Sigmoid colon (tissue), 7 donors: Measurements from ENCODE around the gene ALDH1L1. TPM values are rescaled to one million over a fixed set of nuclear protein-coding genes. Genes with fewer than 3 reads are reported as not detected.
A peak's percentile ranks its signal among the peaks of the same experiment; 100 is the strongest.

ENCODE experiments used
- DNase-seq: peaks from one replicate; pipeline ENCODE4 v3.0.0-alpha.2; 2019
- H3K27ac ChIP-seq, 4 donors: fragments of 200-600 bp; sonication (generic); one replicate each; pipeline ENCODE4 v1.5.1; 2016 to 2019; ENCODE audit warnings: mild to moderate bottlenecking in 1 of 4
- H3K27me3 ChIP-seq, 3 donors: fragments of 200-600 bp; sonication (generic); one replicate each; pipeline ENCODE4 v1.5.1; 2019; ENCODE audit warnings: mild to moderate bottlenecking in 1 of 3
- H3K36me3 ChIP-seq, 4 donors: fragments of 200-600 bp; sonication (generic); one replicate each; pipeline ENCODE4 v1.5.1; 2016 to 2019
- H3K4me1 ChIP-seq, 4 donors: fragments of 200-600 bp; sonication (generic); one replicate each; pipeline ENCODE4 v1.5.1; 2017 to 2019
- H3K4me3 ChIP-seq, 4 donors: fragments of 200-600 bp; sonication (generic); one replicate each; pipeline ENCODE4 v1.5.1; 2017 to 2019; ENCODE audit warnings: mild to moderate bottlenecking in 2 of 4, moderate library complexity in 1 of 4
- H3K9me3 ChIP-seq, 4 donors: fragments of 200-600 bp in 3 of 4; sonication (generic) in 3 of 4; one replicate each; pipeline versions ENCODE4 v1.5.1 to v1.6.1; 2013 to 2019
- EP300 ChIP-seq, 4 donors: sonication (generic); formaldehyde crosslinking; IDR thresholded peaks; one replicate each; pipeline ENCODE4 v1.6.1; 2017; ENCODE audit warnings: antibody characterized with exemption in 4 of 4
- POLR2A ChIP-seq, 2 donors: fragments of 450-650 bp; IDR thresholded peaks; one replicate each; pipeline ENCODE4 v1.6.1; 2016; ENCODE audit warnings: antibody characterized with exemption in 2 of 2, mild to moderate bottlenecking in 2 of 2, moderate library complexity in 2 of 2
- POLR2AphosphoS5 ChIP-seq, 4 donors: sonication (generic); formaldehyde crosslinking; IDR thresholded peaks; one replicate each; pipeline ENCODE4 v1.6.1; 2017; ENCODE audit warnings: antibody characterized with exemption in 4 of 4
- WGBS, 2 donors: extraction: QIAGEN DNeasy Blood & Tissue Kit; methylation state at CpG; one replicate each; pipeline ENCODE4 v1.1.7; 2013; 5-methylcytosine and 5-hydroxymethylcytosine counted together
- intact Hi-C: fragments of 100-400 bp; cut with DNase I; formaldehyde crosslinking; loops from one replicate; pipeline ENCODE4 v1.15.1; 2023
- polyA plus RNA-seq, 3 donors: library from polyadenylated mRNA; stranded (reverse); fragments of 200-250 nt; gene quantifications; one replicate each; pipeline ENCODE4 v1.2.3, GENCODE V29; 2013
- total RNA-seq, 4 donors: library from RNA; depleted of rRNA; stranded (reverse); fragments of >200 nt; gene quantifications; one replicate each; pipeline ENCODE4 v1.1.0, GENCODE V29; 2016
- TF ChIP-seq, protein P1 (sequence below), 4 experiments: fragments of 450-650 bp in 3 of 4; fragments of 200-600 bp in 1 of 4; IDR thresholded peaks; one replicate each; pipeline ENCODE4 v1.5.1; 2016 to 2019; ENCODE audit warnings: antibody characterized with exemption in 4 of 4, mild to moderate bottlenecking in 3 of 4, moderate library complexity in 2 of 4
- donor health status: healthy with polysubstance abuse.
- donor health status: Bipolar disorder and iron deficiency.
- donor health status: healthy.

Gene ALDH1L1
- total and polyA plus RNA-seq, 7 donors = 7.2 to 32.5 (median 15.0) TPM

GRCh38 chr3:126152458-126152857 lies 27.9 kb downstream of the ALDH1L1 start:
- 79 to 91% methylated on average over 9 of the region's 9 CpGs for WGBS, 2 donors
- no peaks in the 10 kb centered on the region for H3K9me3 ChIP-seq
- H3K27me3 ChIP-seq = no peaks in the 10 kb centered on the region
- no peaks in the 10 kb centered on the region for H3K4me1 ChIP-seq
- no peaks in the 10 kb centered on the region for H3K36me3 ChIP-seq
- no peak for TF ChIP-seq POLR2AphosphoS5 (IDR thresholded peaks at IDR 0.05)
- TF ChIP-seq, protein P1, sequence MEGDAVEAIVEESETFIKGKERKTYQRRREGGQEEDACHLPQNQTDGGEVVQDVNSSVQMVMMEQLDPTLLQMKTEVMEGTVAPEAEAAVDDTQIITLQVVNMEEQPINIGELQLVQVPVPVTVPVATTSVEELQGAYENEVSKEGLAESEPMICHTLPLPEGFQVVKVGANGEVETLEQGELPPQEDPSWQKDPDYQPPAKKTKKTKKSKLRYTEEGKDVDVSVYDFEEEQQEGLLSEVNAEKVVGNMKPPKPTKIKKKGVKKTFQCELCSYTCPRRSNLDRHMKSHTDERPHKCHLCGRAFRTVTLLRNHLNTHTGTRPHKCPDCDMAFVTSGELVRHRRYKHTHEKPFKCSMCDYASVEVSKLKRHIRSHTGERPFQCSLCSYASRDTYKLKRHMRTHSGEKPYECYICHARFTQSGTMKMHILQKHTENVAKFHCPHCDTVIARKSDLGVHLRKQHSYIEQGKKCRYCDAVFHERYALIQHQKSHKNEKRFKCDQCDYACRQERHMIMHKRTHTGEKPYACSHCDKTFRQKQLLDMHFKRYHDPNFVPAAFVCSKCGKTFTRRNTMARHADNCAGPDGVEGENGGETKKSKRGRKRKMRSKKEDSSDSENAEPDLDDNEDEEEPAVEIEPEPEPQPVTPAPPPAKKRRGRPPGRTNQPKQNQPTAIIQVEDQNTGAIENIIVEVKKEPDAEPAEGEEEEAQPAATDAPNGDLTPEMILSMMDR (IDR thresholded peaks at IDR 0.05) = no peak
- TF ChIP-seq EP300 (IDR thresholded peaks at IDR 0.05) = no peak
- TF ChIP-seq POLR2A (IDR thresholded peaks at IDR 0.05) = no peak
- intact Hi-C loops = no loop called here
- H3K27ac ChIP-seq = no peak overlapping the region
- no peak overlapping the region for H3K4me3 ChIP-seq
- DNase-seq = peak; percentile 43

DNA sequence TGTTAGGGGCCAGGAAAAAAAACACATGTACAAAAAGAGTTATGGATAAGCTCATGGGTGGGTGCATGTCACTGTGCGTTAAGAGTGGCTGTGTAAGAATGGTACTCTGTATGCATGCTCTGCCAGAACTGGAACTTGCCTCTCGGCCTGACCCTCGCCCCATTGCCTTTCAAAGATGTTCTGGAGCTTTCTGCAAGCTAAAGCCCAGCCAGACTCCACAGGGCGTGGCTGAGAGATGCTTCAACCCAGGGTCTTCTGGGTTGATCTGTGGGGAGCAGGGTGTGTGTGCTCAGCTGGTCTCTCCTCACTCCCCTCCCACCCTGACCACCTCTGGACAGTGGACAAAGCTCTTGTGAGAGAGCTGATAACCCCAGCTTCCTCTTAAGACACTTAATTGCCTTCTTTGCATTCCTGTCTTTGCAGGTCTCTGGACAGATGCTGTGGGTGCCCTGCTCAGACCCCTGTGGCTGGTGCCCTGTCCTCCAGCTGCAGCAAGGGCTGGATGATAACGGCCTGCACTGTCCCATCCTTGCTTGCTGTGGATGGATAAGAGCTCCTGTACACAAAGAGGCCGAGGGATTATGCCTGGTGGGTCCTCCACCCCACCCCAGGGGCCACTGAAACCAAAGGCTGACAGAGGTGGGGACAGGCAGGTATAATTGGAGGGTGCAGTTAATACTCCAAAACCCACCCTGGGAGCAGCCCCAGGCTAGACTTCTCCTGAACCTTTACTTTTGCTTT lies 28.7 kb downstream of the ALDH1L1 start:
- H3K9me3 ChIP-seq = no peaks in the 10 kb centered on the region
- WGBS, 2 donors = 81 to 89% methylated on average over 6 of the region's 6 CpGs
- H3K4me1 ChIP-seq = no peaks in the 10 kb centered on the region
- no peak overlapping the region for H3K4me3 ChIP-seq
- H3K27me3 ChIP-seq = no peaks in the 10 kb centered on the region
- H3K36me3 ChIP-seq = no peaks in the 10 kb centered on the region
- no peak for TF ChIP-seq POLR2A (IDR thresholded peaks at IDR 0.05)
- no peak for TF ChIP-seq POLR2AphosphoS5 (IDR thresholded peaks at IDR 0.05)
- TF ChIP-seq, protein P1 (IDR thresholded peaks at IDR 0.05) = no peak
- no peak for TF ChIP-seq EP300 (IDR thresholded peaks at IDR 0.05)
- H3K27ac ChIP-seq = no peak overlapping the region
- intact Hi-C loops = no loop called here
- peak; percentile 48 for DNase-seq

- H3K36me3 ChIP-seq = no peaks in the 10 kb centered on the region
- no peak overlapping the region for H3K27ac ChIP-seq
- H3K27me3 ChIP-seq = no peaks in the 10 kb centered on the region
- no peaks in the 10 kb centered on the region for H3K9me3 ChIP-seq
- no peak overlapping the region for H3K4me3 ChIP-seq
- DNase-seq = peak; percentile 48
- 91 to 92% methylated on average over 7 of the region's 7 CpGs for WGBS, 2 donors
- intact Hi-C loops = no loop called here
- TF ChIP-seq, protein P1 (IDR thresholded peaks at IDR 0.05) = no peak
- TF ChIP-seq POLR2AphosphoS5 (IDR thresholded peaks at IDR 0.05) (no peak), EP300 (IDR thresholded peaks at IDR 0.05) (no peak), POLR2A (IDR thresholded peaks at IDR 0.05) (no peak)
- no peaks in the 10 kb centered on the region for H3K4me1 ChIP-seq
Observed at GRCh38 chr3:126149960-126150515, 30.3 kb downstream of the ALDH1L1 start.

DNA sequence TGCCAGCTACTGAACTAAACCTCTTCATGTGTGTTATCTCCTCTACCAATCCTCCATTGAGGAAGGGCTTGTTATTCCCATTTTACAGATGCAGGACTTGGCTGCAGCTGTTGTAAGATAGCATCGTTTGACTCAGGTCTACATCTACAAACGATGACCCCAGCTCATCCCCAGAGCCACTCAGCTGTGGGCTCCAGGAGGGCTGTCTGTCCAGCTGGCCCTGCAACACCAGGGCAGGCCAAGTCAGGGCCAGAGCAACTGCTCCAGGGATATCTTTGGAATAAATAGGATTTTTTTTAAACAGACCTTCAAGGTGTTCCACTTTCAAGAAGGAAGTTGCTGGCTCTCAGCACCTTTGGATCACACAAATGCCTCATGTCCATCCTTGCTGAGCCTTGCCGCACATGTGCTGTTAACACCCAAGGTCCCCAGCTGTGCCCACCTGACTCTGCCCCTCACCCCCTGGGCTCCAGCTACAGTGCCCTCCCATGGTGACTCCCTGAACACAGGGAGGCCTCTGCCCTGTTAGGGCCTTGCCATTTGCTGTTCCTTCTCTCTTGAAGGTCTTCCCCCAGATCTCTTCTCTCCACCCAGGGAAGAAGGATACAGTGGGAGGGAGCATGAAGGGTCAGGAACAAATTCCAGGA lies 31.0 kb downstream of the ALDH1L1 start:
- Histone ChIP-seq H3K4me3 (no peak overlapping the region), H3K4me1 (no peaks in the 10 kb centered on the region), H3K27ac (no peak overlapping the region), H3K27me3 (no peaks in the 10 kb centered on the region), H3K9me3 (no peaks in the 10 kb centered on the region), H3K36me3 (no peaks in the 10 kb centered on the region)
- TF ChIP-seq POLR2AphosphoS5 (IDR thresholded peaks at IDR 0.05) = no peak
- no peak for TF ChIP-seq POLR2A (IDR thresholded peaks at IDR 0.05)
- TF ChIP-seq, protein P1 (IDR thresholded peaks at IDR 0.05) = no peak
- no peak for TF ChIP-seq EP300 (IDR thresholded peaks at IDR 0.05)
- peak; percentile 53 for DNase-seq
- 91 to 92% methylated on average over 3 of the region's 3 CpGs for WGBS, 2 donors
- intact Hi-C loops = no loop called here
